ENCODE data around the gene ST6GALNAC1. TPM values are rescaled to one million over a fixed set of nuclear protein-coding genes. Genes with fewer than 3 reads are reported as not detected.

Gene ST6GALNAC1
- total and polyA plus RNA-seq, 2 of the 8 experiments (the other 6 are each of a cell fraction or from before 2014, with no cell fraction given): not detected

- no peak overlapping the region for H2AFZ ChIP-seq (ENCODE audit: low read length)
- H4K8ac ChIP-seq (ENCODE audit: extremely low read depth, insufficient read depth, low read length): no peak overlapping the region
- DNase-seq (ENCODE audit: low read depth in 1 of 2, low spot score in 2 of 2) (no peak), FAIRE-seq (no peak)
- H4K5ac ChIP-seq (ENCODE audit: insufficient read length, low read depth, low read length): no peak overlapping the region
- no peak overlapping the region for H3K23ac ChIP-seq (ENCODE audit: insufficient read length)
- no peak overlapping the region for H2BK120ac ChIP-seq (replicated peaks; ENCODE audit: low read depth, low read length)
- H3K56ac ChIP-seq (replicated peaks; ENCODE audit: insufficient read length, low read depth, low read length): no peak overlapping the region
- no peaks in the 10 kb centered on the region for H3K36me3 ChIP-seq (ENCODE audit: control insufficient read depth in 2 of 4, insufficient read depth in 4 of 4, low read length in 3 of 4)
- no peak overlapping the region for H3K27ac ChIP-seq (ENCODE audit: low read depth, low read length)
- no peaks in the 10 kb centered on the region for H3K79me1 ChIP-seq (ENCODE audit: low read depth, low read length)
- H2BK15ac ChIP-seq (ENCODE audit: low read length): no peak overlapping the region
- H3K9ac ChIP-seq (replicated peaks in 1 of 4; ENCODE audit: extremely low read depth in 1 of 4, low read depth in 3 of 4, low read length in 3 of 4): no peak overlapping the region
- no peak overlapping the region for H3K18ac ChIP-seq (ENCODE audit: extremely low read depth, low read length)
- H4K91ac ChIP-seq (replicated peaks; ENCODE audit: insufficient read length, low read length): no peak overlapping the region
- H3K9me3 ChIP-seq (ENCODE audit: insufficient read depth in 2 of 2, low read depth in 1 of 2, low read length in 1 of 2): no peaks in the 10 kb centered on the region
- ChIA-PET POLR2A (ENCODE audit: partially characterized antibody) (interaction anchor here (1.2 kb wide), 2 partner anchors 17 to 133 kb away, joined by 3 to 4 read pairs; no protein-coding TSS in a partner anchor), CTCF (ENCODE audit: partially characterized antibody) (interaction anchor here (0.6 to 13.1 kb wide), 6 partner anchors 10 to 134 kb away, joined by 3 to 155 read pairs (median 4); partner anchors contain the start of gene MXRA7)
- no peaks in the 10 kb centered on the region; a peak in 1 of 7 replicates for H3K27me3 ChIP-seq (replicated peaks in 1 of 4; ENCODE audit: control insufficient read depth in 3 of 4, extremely low read depth in 1 of 4, insufficient read depth in 3 of 4, low read length in 3 of 4)
- WGBS, 2 experiments (ENCODE audit: extremely low coverage in 1 of 2, insufficient coverage in 1 of 2, insufficient read length in 1 of 2, insufficient replicate concordance in 2 of 2, low coverage in 1 of 2, low lambda C conversion rate in 2 of 2, missing lambda C conversion rate in 1 of 2): 88% methylated on average over 14 of the region's 14 CpGs; no CpG with 5 or more reads in 1 of the 2 experiments
- H3K4me1 ChIP-seq (replicated peaks in 1 of 4; ENCODE audit: control insufficient read depth in 3 of 4, insufficient read depth in 4 of 4, low read length in 3 of 4): peaks cover 0 to 9% (median 4%) of the 10 kb centered on the region in 4 experiments; a peak in 6 of 7 replicates
- H2BK5ac ChIP-seq (ENCODE audit: low read depth, low read length): no peak overlapping the region
- H3K79me2 ChIP-seq (ENCODE audit: control insufficient read depth in 1 of 2, insufficient read depth in 2 of 2, low read length in 2 of 2): no peaks in the 10 kb centered on the region
- H2BK20ac ChIP-seq (ENCODE audit: low read length): peak overlapping the region; percentile 5; the same call in 1 of the 2 replicates
- no peak overlapping the region for H3K14ac ChIP-seq (ENCODE audit: insufficient read length)
- H3K23me2 ChIP-seq (ENCODE audit: low read depth, low read length): no peaks in the 10 kb centered on the region
- H3K4me2 ChIP-seq (ENCODE audit: insufficient read depth in 1 of 2, low read depth in 2 of 2, low read length in 2 of 2): no peak overlapping the region
- H3K4me3 ChIP-seq (ENCODE audit: extremely low read depth in 1 of 4, insufficient read depth in 2 of 4, low read depth in 3 of 4, low read length in 4 of 4): no peak overlapping the region
- no peak overlapping the region for H3K4ac ChIP-seq (replicated peaks; ENCODE audit: insufficient read length, low read depth, low read length)
- no peak overlapping the region for H2AK5ac ChIP-seq (ENCODE audit: low read depth, low read length)
- H2BK12ac ChIP-seq (ENCODE audit: low read depth, low read length): no peak overlapping the region
- no peaks in the 10 kb centered on the region for H4K20me1 ChIP-seq (replicated peaks in 1 of 2; ENCODE audit: control insufficient read depth in 1 of 2, insufficient read depth in 2 of 2, low read length in 2 of 2)
- no peak for TF ChIP-seq TAF1 (IDR thresholded peaks at IDR 0.05; ENCODE audit: low read depth, low read length)
- TF ChIP-seq KDM1A (IDR thresholded peaks at IDR 0.05; ENCODE audit: borderline replicate concordance, low read length): no peak
- TF ChIP-seq NRF1 (IDR thresholded peaks at IDR 0.05; ENCODE audit: low read depth, low read length): no peak
- TF ChIP-seq SIX5 (IDR thresholded peaks at IDR 0.05; ENCODE audit: low read depth, low read length): no peak
- no peak for TF ChIP-seq RNF2 (IDR thresholded peaks at IDR 0.05; ENCODE audit: borderline replicate concordance, low read depth, low read length, missing control alignments, poor library complexity, severe bottlenecking)
- no peak for TF ChIP-seq BRCA1 (IDR thresholded peaks at IDR 0.05; ENCODE audit: low read depth, low read length)
- no peak for TF ChIP-seq RFX5 (IDR thresholded peaks at IDR 0.05; ENCODE audit: borderline replicate concordance, low read depth, low read length)
- no peak for TF ChIP-seq YY1 (IDR thresholded peaks at IDR 0.05; ENCODE audit: low read depth, low read length)
- no peak for TF ChIP-seq ASH2L (IDR thresholded peaks at IDR 0.05; ENCODE audit: low read length)
- no peak for TF ChIP-seq NANOG (IDR thresholded peaks at IDR 0.05; ENCODE audit: insufficient read depth, low read depth, low read length, poor library complexity, severe bottlenecking)
These were observed 48.0 kb upstream of the ST6GALNAC1 start for GRCh38 chr17:76691379-76692191.
